ENCODE data around the gene RPGR. TPM values are rescaled to one million over a fixed set of nuclear protein-coding genes. Genes with fewer than 3 reads are reported as not detected.

Gene RPGR
- total and polyA plus RNA-seq, 2 donors: 12.9 to 13.6 TPM

DNA sequence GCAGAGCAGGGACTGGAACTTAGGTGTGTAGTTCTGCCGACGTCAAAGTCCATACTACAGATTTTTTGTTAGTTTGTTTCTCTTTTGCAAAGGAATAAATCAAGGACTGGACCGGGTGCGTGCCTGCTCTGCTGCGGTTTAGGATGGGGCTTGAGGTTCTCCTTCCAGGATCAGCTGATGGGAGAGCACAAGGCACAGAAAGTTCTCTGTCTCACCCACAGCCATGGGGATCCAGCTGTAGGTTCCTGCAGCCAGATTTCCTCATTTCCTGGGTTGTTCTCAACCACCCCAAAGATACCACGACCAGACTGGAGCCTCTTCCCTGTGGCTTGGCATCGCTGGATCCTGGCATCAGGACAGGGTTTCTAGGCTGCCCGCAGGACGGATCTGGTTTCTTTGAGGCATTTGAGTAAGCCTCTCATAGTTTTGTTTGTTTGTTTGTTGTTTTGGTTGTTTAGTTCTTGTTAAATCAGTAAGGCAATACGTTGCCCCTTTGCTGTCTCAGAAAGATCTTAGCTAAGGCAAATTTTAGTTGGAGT is 105.8 kb downstream of the RPGR start:
- DNase-seq (ENCODE audit: extremely low spot score): no peak
- Histone ChIP-seq H3K36me3 (ENCODE audit: insufficient read depth) (no peaks in the 10 kb centered on the region), H3K27ac (ENCODE audit: low read depth) (no peak overlapping the region), H3K4me3 (ENCODE audit: low read depth, low read length) (peak overlapping the region; percentile 70), H3K4me1 (ENCODE audit: insufficient read depth) (no peaks in the 10 kb centered on the region)
- 59% methylated on average over 10 of the region's 10 CpGs for WGBS

DNA sequence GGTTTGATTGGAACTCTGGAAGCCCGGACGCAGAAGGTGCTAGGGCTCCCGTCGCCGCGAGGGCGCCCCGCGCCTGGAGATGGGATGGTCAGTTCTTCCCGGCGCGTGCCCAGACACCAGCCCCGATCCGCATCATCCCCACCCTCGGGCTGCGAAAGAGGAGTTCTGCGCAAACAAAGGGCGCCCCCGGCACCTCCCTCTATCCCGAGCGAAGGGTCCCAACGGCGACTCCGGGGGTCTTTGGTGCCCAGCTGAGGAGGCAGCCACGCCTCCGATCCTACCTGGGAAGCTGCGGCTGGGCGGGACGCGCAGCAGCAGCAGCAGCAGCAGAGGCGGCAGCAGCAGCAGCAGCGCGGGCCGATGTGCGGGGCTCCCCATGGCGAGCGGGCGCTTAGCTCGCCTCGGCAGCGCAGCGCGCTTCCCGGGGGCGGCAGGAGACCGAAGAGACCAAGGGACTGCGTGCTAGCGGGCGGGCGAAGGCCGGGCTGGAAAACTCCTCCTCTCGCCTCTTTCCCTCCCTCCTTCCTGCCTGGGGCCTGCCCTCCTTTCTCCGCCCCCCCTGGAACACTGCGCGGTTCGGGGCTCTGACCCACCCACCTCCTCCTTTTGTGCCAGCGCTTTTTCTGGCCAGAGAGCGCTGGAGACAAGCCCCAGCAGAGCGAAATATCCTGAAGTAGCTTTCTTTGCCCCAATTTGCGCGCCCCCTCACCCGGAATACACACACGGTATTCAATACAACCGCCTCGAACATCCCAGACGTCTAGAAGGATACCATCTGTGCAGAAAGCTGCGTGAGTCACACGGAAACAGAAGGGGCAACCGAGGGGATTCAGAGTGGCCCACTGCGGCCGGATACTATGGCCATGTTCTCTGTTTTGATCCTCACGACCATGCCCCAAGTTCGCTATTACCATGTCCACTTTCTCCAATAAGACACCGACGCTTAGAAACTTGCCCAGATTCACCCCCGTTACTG is 106.6 kb downstream of the RPGR start, which contains the start of gene SRPX:
Gene SRPX, minus strand, starts transcription at position 457 of the 976 bp plus-strand sequence. Its CDS starts 79 bp downstream, at position 378.
- H3K27ac ChIP-seq (ENCODE audit: low read depth): peak within 1 kb of the TSS; percentile 67
- 2% methylated on average over 76 of the region's 76 CpGs for WGBS
- peak within 1 kb of the TSS; percentile 70 for H3K4me3 ChIP-seq (ENCODE audit: low read depth, low read length)
- no peak for DNase-seq (ENCODE audit: extremely low spot score)
- no peaks in the 10 kb centered on the region for H3K36me3 ChIP-seq (ENCODE audit: insufficient read depth)
- no peaks in the 10 kb centered on the region for H3K4me1 ChIP-seq (ENCODE audit: insufficient read depth)

DNA sequence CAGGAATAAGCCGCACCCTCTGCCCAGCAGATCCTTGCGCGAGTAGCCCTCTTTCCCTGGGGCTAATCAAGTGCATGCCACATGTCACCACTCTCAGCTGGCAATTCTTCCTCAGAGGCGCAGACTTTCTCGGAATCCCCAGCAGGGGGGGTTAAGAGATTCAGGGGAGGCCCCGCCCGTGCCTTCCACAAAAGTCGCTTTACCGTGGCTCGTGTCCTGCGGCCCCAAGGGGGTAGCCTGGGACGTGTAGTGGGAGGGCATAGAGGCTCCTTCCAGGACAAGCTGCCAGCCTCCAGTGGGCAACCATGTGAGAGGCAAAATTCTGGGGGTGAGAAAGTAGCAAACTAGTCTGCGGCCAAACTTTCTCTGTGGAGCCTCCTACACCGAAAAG is 107.3 kb downstream of the RPGR start:
- Histone ChIP-seq H3K4me1 (ENCODE audit: insufficient read depth) (no peaks in the 10 kb centered on the region), H3K4me3 (ENCODE audit: low read depth, low read length) (peak overlapping the region; percentile 70), H3K36me3 (ENCODE audit: insufficient read depth) (no peaks in the 10 kb centered on the region), H3K27ac (ENCODE audit: low read depth) (peak overlapping the region; percentile 67)
- no peak for DNase-seq (ENCODE audit: extremely low spot score)
- under 1% methylated on average over 14 of the region's 14 CpGs for WGBS

Small RNA genes within 50 kb of the gene (small RNA-seq; reads per million reads assigned to genes)
- gene RF00322: not detected

Other genes starting within 250 kb of the RPGR start
- 82.7 TPM for gene SRPX, start 106.6 kb downstream of the RPGR start, total RNA-seq
- 333 TPM for gene SRPX, start 106.6 kb downstream of the RPGR start, polyA plus RNA-seq
- 0.63 TPM for gene OTC, start 25.1 kb upstream of the RPGR start, total RNA-seq
- 0.41 TPM for gene OTC, start 25.1 kb upstream of the RPGR start, polyA plus RNA-seq
- gene TSPAN7, start 234.0 kb upstream of the RPGR start, total RNA-seq: 14.1 TPM
- gene TSPAN7, start 234.0 kb upstream of the RPGR start, polyA plus RNA-seq: 72.0 TPM